Measurements from ENCODE around the gene KCNMA1.

GRCh38 chr10:77485847-77486246 lies 151.8 kb downstream of the KCNMA1 start:
- TF ChIP-seq CTCF (IDR thresholded peaks at IDR 0.05), result no peak
- no peak for TF ChIP-seq ZFX (IDR thresholded peaks at IDR 0.05; ENCODE audit: borderline replicate concordance)

All from 22Rv1 (cell line).